Astrocyte (in vitro differentiated cells and primary cell): ENCODE measurements around the gene TMEM179.

ENCODE experiments used
- EZH2 ChIP-seq: IDR thresholded peaks from 2 replicates; pipeline ENCODE4 v1.6.1; 2012; ENCODE audit warnings: mild to moderate bottlenecking, low read length, inconsistent platforms; ENCODE audit not compliant: insufficient read depth
- TF ChIP-seq, protein P1 (sequence below): IDR thresholded peaks from 2 replicates; pipeline ENCODE4 v1.5.1; 2011; ENCODE audit warnings: low read depth, mild to moderate bottlenecking, inconsistent platforms, low read length, moderate library complexity; ENCODE audit not compliant: insufficient read depth

DNA sequence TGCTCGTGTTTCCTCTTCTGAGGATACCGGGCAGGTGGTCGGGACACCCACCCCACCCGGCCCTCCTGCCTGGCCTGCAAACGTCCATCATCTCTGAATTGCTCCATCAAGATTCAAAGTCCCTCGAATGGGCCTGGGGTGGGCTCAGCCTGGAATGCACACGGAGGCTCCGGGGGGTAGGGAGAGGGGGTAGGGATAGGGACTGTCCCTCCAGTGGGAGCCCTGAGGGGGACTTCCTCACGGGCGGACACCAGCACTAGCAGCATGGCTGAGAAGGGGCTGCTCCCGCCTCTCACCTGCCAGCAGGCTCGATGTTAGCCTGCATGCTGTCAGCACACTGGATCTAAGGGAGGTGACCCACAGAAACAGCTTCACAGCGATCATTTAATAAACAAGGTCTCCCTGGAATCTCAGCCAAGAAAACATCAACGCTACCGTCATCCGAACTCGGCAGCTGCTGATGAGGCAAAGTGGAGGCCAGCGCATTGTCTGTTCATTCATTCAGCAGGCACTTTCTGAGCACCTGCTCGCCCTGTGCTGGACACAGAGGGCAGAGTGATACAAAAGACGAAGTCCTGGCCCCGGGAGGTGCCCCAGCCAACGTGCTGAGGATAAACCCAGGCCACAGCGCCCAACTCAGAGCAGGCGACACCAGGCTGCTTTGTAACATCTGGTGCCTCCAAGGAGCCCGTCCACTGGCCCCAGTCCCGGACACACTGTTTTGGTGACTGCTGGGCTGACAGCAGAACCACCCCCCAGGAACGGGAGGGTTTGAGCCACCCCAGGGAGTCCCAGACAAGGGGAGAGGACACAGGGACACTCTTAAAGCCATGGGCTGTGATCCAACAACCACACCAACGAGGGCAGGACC is 6.3 kb downstream of the TMEM179 start:
- TF ChIP-seq, protein P1, sequence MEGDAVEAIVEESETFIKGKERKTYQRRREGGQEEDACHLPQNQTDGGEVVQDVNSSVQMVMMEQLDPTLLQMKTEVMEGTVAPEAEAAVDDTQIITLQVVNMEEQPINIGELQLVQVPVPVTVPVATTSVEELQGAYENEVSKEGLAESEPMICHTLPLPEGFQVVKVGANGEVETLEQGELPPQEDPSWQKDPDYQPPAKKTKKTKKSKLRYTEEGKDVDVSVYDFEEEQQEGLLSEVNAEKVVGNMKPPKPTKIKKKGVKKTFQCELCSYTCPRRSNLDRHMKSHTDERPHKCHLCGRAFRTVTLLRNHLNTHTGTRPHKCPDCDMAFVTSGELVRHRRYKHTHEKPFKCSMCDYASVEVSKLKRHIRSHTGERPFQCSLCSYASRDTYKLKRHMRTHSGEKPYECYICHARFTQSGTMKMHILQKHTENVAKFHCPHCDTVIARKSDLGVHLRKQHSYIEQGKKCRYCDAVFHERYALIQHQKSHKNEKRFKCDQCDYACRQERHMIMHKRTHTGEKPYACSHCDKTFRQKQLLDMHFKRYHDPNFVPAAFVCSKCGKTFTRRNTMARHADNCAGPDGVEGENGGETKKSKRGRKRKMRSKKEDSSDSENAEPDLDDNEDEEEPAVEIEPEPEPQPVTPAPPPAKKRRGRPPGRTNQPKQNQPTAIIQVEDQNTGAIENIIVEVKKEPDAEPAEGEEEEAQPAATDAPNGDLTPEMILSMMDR = no peak
- TF ChIP-seq EZH2 = no peak
